HG03571 (cell line): ENCODE data around the gene LRRC8B.
"Not testable (repeated sequence)": the region's sequence is repeated elsewhere in the genome, so short reads cannot be mapped to it uniquely, and the experiment has no call there.

Experiments
- ATAC-seq: cut with Tn5 transposase; IDR thresholded peaks from one replicate; pipeline ENCODE4 v1.9.1; 2021; ENCODE audit not compliant: unreplicated experiment

Gene LRRC8B

GRCh38 chr1:89606227-89606980, 81.8 kb downstream of the LRRC8B start:
- ATAC-seq: no peak

DNA sequence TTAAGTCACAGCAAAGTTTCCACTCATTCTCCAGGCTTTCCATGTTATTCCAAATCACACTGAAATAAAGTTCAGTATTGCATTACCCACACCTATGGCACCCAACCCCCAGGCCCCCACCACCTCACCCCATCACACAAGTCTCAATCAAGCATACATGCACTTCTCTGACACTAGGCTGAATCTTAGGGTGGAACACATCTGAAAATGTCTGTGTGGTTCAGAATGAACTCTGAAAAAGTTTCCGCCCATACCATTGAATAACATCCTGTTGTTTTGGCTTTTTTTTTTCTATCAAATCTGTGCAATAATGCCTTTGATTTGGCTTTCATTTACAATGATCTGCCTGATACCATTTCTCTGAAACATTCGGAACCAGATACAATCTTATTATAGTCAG, 82.5 kb downstream of the LRRC8B start:
- no peak for ATAC-seq

GRCh38 chr1:89607586-89608318, 83.1 kb downstream of the LRRC8B start:
- no peak for ATAC-seq

- no peak for ATAC-seq
These were observed 83.8 kb downstream of the LRRC8B start for GRCh38 chr1:89608319-89608983.

GRCh38 chr1:89608984-89609725, 84.5 kb downstream of the LRRC8B start:
- ATAC-seq: no peak

- no peak for ATAC-seq
These were observed 85.3 kb downstream of the LRRC8B start for GRCh38 chr1:89609781-89610456.

DNA sequence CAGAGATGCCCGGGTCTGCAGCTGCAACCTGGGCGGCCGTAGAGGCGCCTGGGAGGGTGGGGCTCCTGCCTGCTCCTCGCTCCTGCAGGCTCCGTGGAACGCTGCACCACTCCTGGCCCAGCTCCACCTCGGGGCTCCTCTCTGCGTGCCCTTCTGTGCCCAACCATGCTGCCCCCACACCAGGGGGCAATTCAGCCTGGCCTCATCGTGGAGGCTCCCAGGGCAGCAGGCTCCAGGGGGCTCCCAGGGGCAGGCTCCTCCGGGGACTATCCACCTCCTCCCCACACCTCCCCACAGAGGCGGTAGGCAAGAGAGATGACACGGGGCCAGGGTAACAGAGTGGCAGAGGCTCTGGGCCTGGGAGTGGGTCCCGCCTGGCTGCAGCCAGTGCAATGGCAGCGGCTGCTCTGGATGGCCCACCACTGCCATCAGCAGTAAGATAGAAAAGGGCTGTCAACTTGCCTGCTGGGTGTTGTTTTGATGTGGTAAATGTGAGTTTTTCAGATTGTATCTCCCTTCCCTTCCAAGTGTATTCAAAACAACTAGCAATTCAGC, 85.9 kb downstream of the LRRC8B start:
- no peak for ATAC-seq

- peak; percentile 94 for ATAC-seq
These were observed 87.1 kb downstream of the LRRC8B start for GRCh38 chr1:89611721-89612120.

- ATAC-seq: no peak
These were observed 89.3 kb downstream of the LRRC8B start for GRCh38 chr1:89613928-89614327.

DNA sequence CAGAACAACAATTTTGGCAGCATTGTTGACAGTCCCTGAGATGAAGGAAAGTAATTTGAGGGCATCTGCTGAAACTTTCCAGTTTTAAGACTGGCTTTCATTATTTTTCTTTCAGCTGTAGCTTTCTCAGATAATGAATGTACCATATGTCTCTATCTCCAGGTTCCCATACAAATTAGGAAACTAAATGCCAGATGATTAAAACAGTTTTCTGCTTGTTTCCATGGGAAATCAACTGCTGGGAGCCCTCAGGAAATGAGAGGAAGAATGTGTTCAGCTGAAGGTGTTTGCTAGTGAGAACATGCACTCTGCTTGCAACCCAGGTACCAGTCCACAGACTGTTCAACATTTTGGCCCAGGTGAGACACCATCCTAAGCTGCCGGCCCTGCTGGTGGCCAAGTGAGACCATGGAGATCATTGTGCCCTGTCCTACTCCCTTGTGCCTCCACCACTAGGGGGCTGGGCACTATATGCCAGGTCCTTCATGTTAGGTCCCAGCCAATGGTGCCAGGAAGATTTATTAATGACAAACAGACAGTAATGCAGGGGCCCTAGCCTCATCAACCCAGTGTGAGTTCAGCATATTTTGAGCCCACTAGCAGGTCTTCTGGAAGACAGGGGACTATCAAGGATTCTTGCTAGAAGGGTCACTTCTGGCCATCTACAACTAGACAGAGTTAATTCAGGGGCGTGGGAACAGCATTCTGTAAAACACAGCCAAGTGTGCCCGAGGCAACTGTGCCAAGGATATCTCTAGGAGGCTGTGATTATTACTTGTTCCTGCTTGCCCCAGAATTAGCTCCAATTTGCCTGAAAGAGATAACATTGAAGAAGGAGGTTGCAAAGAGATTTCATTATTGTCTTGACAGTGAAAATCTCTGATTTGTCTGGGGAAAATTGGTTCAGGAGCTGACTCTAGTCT, 91.3 kb downstream of the LRRC8B start:
- ATAC-seq: no peak

- ATAC-seq: no peak
These were observed 92.4 kb downstream of the LRRC8B start for GRCh38 chr1:89616844-89617627.

GRCh38 chr1:89620664-89621063, 96.0 kb downstream of the LRRC8B start:
- ATAC-seq: no peak

DNA sequence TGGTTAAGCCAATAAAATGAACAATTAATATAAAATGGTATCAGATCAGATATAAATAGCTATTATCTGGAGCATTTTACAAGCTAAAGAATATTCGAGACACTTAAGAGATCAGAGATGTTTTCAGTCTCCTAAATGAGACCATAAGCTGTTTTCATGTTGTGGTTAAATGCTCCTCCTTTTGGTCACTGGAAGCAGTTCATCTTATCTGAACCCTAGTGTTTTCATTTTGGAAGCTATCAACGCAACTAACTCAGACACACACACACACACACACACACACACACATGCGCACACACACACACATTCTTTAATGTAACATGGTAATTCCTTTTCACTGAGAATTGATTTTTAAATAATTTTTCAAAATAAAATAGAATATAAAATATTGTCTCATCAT, 98.3 kb downstream of the LRRC8B start:
- no peak for ATAC-seq

- ATAC-seq: no peak
These were observed 99.7 kb downstream of the LRRC8B start for GRCh38 chr1:89624314-89624713.

GRCh38 chr1:89624715-89625323, 100.2 kb downstream of the LRRC8B start:
- ATAC-seq: no peak

GRCh38 chr1:89627596-89627962, 103.0 kb downstream of the LRRC8B start:
- ATAC-seq: no peak

GRCh38 chr1:89629146-89629545, 104.5 kb downstream of the LRRC8B start:
- no peak for ATAC-seq

DNA sequence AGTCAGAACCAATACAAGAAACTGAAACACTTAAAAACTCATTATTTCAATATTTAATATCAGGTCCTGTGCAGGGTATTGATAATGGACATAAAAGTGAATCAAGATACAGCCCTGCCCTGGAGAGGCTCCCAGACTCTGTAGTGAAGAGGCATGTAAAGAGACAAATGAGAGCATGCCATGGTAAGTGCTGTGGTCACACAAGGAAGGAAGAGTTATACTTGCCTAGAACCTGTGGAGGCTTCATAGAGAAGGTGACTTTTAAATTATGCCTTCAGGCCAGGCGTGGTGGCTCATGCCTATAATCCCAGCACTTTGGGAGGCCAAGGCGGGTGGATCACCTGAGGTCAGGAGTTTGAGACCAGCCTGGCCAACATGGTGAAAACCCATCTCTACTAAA, 105.0 kb downstream of the LRRC8B start:
- ATAC-seq: not testable (repeated sequence)
